HG03159 (cell line): ENCODE data around the gene FAM217A.

Experiments
- ATAC-seq: cut with Tn5 transposase; IDR thresholded peaks from one replicate; pipeline ENCODE4 v1.9.1; 2021; ENCODE audit warnings: mild to moderate bottlenecking, moderate library complexity; ENCODE audit not compliant: unreplicated experiment

The FAM217A gene

GRCh38 chr6:4085332-4085700 is 6.4 kb upstream of the FAM217A start:
- no peak for ATAC-seq

GRCh38 chr6:4084444-4085331 is 5.8 kb upstream of the FAM217A start:
- no peak for ATAC-seq

- no peak for ATAC-seq
These were observed 4.3 kb downstream of the FAM217A start for GRCh38 chr6:4074478-4075235.

- ATAC-seq = no peak
These were observed 7.6 kb downstream of the FAM217A start for GRCh38 chr6:4071330-4071729.

GRCh38 chr6:4069199-4069598 is 9.7 kb downstream of the FAM217A start:
- no peak for ATAC-seq

GRCh38 chr6:4067673-4068072 is 11.3 kb downstream of the FAM217A start:
- no peak for ATAC-seq

- no peak for ATAC-seq
These were observed 12.7 kb downstream of the FAM217A start for GRCh38 chr6:4066029-4066755.

GRCh38 chr6:4059115-4059777 is 19.7 kb downstream of the FAM217A start:
- ATAC-seq = no peak

GRCh38 chr6:4057036-4057435 is 21.9 kb downstream of the FAM217A start:
- no peak for ATAC-seq

GRCh38 chr6:4055420-4056041 is 23.4 kb downstream of the FAM217A start:
- no peak for ATAC-seq

- no peak for ATAC-seq
These were observed 29.7 kb downstream of the FAM217A start for GRCh38 chr6:4049246-4049645.

GRCh38 chr6:4041480-4041879 is 37.5 kb downstream of the FAM217A start:
- no peak for ATAC-seq

- ATAC-seq = no peak
These were observed 39.6 kb downstream of the FAM217A start for GRCh38 chr6:4039348-4039747.

GRCh38 chr6:4036581-4036980 is 42.4 kb downstream of the FAM217A start:
- ATAC-seq = no peak

GRCh38 chr6:4032475-4032874 is 46.5 kb downstream of the FAM217A start:
- no peak for ATAC-seq

- no peak for ATAC-seq
These were observed 47.5 kb downstream of the FAM217A start for GRCh38 chr6:4031442-4031841.

- ATAC-seq = no peak
These were observed 48.3 kb downstream of the FAM217A start for GRCh38 chr6:4030669-4031068.

GRCh38 chr6:4029687-4030086 is 49.2 kb downstream of the FAM217A start:
- ATAC-seq = no peak

- ATAC-seq = no peak
These were observed 50.9 kb downstream of the FAM217A start for GRCh38 chr6:4028051-4028450.

- ATAC-seq = no peak
These were observed 53.3 kb downstream of the FAM217A start for GRCh38 chr6:4025681-4026080.

GRCh38 chr6:4023240-4023639 is 55.7 kb downstream of the FAM217A start:
- ATAC-seq = no peak
